Measurements from ENCODE around the gene MAD1L1. TPM values are rescaled to one million over a fixed set of nuclear protein-coding genes. Genes with fewer than 3 reads are reported as not detected.
"Not testable (repeated sequence)": the region's sequence is repeated elsewhere in the genome, so short reads cannot be mapped to it uniquely, and the experiment has no call there.

Gene MAD1L1
- total and polyA plus RNA-seq, 3 donors from 2014 or later: 63.1 to 149 (median 94.6) TPM

GRCh38 chr7:1875392-1876199 lies 357.1 kb downstream of the MAD1L1 start:
- H3K27ac ChIP-seq; intact Hi-C loops (cut with DNase I; ENCODE audit: low total_unique reads); H3K27me3 ChIP-seq; H3K36me3 ChIP-seq (ENCODE audit: low read depth, missing control alignments); H3K9me3 ChIP-seq; H3K4me3 ChIP-seq; H3K4me1 ChIP-seq; DNase-seq: not testable (repeated sequence)
- TF ChIP-seq CTCF (IDR thresholded peaks at IDR 0.05): peak in 1 of 3 experiments; percentile 31
- WGBS, 2 donors: 74 to 79% methylated on average over 27 to 29 of the region's 29 CpGs

GRCh38 chr7:1874590-1875391 lies 358.0 kb downstream of the MAD1L1 start:
- intact Hi-C loops (cut with DNase I; ENCODE audit: low total_unique reads); H3K9me3 ChIP-seq; H3K4me1 ChIP-seq; H3K27ac ChIP-seq; H3K36me3 ChIP-seq (ENCODE audit: low read depth, missing control alignments); DNase-seq; H3K4me3 ChIP-seq; H3K27me3 ChIP-seq: not testable (repeated sequence)
- 80 to 85% methylated on average over 11 to 18 of the region's 21 CpGs for WGBS, 2 donors

GRCh38 chr7:1873857-1874589 lies 358.7 kb downstream of the MAD1L1 start:
- H3K4me3 ChIP-seq: no peak overlapping the region
- intact Hi-C loops (cut with DNase I; ENCODE audit: low total_unique reads): no loop called here
- no peak overlapping the region for H3K27ac ChIP-seq
- 94 to 95% methylated on average over 22 to 34 of the region's 38 CpGs for WGBS, 2 donors
- no peaks in the 10 kb centered on the region for H3K36me3 ChIP-seq (ENCODE audit: low read depth, missing control alignments)
- TF ChIP-seq POLR2A (IDR thresholded peaks at IDR 0.05) (no peak), CTCF (IDR thresholded peaks at IDR 0.05) (no peak)
- H3K27me3 ChIP-seq: no peaks in the 10 kb centered on the region
- H3K9me3 ChIP-seq: no peaks in the 10 kb centered on the region
- no peak for DNase-seq
- H3K4me1 ChIP-seq: no peaks in the 10 kb centered on the region

GRCh38 chr7:1873421-1873820 lies 359.3 kb downstream of the MAD1L1 start:
- 94 to 95% methylated on average over 7 to 13 of the region's 13 CpGs for WGBS, 2 donors
- intact Hi-C loops (cut with DNase I; ENCODE audit: low total_unique reads): no loop called here

More at GRCh38 chr7:1873421-1873820, 359.3 kb downstream of the MAD1L1 start:
- H3K27ac ChIP-seq: no peak overlapping the region
- no peaks in the 10 kb centered on the region for H3K36me3 ChIP-seq (ENCODE audit: low read depth, missing control alignments)
- H3K27me3 ChIP-seq: no peaks in the 10 kb centered on the region
- TF ChIP-seq POLR2A (IDR thresholded peaks at IDR 0.05): no peak
- no peak for TF ChIP-seq CTCF (IDR thresholded peaks at IDR 0.05)
- no peak for DNase-seq
- no peaks in the 10 kb centered on the region for H3K9me3 ChIP-seq
- no peaks in the 10 kb centered on the region for H3K4me1 ChIP-seq
- H3K4me3 ChIP-seq: no peak overlapping the region
